HEK293 (cell line): ENCODE measurements around the gene PSMD2.

Experiments
- CTCF ChIP-seq: fragments of 450-650 bp; formaldehyde crosslinking; IDR thresholded peaks from 2 replicates; pipeline ENCODE4 v1.5.1; 2016; ENCODE audit warnings: missing biosample characterization, missing genetic modification characterization
- EGR2 ChIP-seq: fragments of 450-650 bp; formaldehyde crosslinking; IDR thresholded peaks from 2 replicates; pipeline ENCODE4 v1.5.1; 2016; ENCODE audit warnings: low read depth, missing biosample characterization, missing genetic modification characterization
- HOXD13 ChIP-seq: sonication (generic); formaldehyde crosslinking; IDR thresholded peaks from 2 replicates; pipeline ENCODE4 v1.8.0; 2022; ENCODE audit warnings: missing genetic modification reagents, borderline replicate concordance
- KLF10 ChIP-seq: fragments of 450-650 bp; IDR thresholded peaks from 2 replicates; pipeline ENCODE4 v1.5.1; 2018; ENCODE audit warnings: missing biosample characterization, mild to moderate bottlenecking, missing genetic modification characterization
- KLF8 ChIP-seq: fragments of 450-650 bp; formaldehyde crosslinking; IDR thresholded peaks from 2 replicates; pipeline ENCODE4 v1.5.1; 2016; ENCODE audit warnings: missing biosample characterization, missing genetic modification characterization
- MEIS1 ChIP-seq: sonication (generic); formaldehyde crosslinking; IDR thresholded peaks from 2 replicates; pipeline ENCODE4 v1.8.1; 2022; ENCODE audit warnings: missing genetic modification reagents, mild to moderate bottlenecking, borderline replicate concordance
- OVOL3 ChIP-seq: fragments of 450-650 bp; formaldehyde crosslinking; IDR thresholded peaks from 2 replicates; pipeline ENCODE4 v1.5.1; 2016; ENCODE audit warnings: missing biosample characterization, missing genetic modification characterization
- REPIN1 ChIP-seq: fragments of 450-650 bp; formaldehyde crosslinking; IDR thresholded peaks from 2 replicates; pipeline ENCODE4 v1.5.1; 2017; ENCODE audit warnings: missing biosample characterization, missing genetic modification characterization, low read depth
- SCRT2 ChIP-seq: fragments of 450-650 bp; formaldehyde crosslinking; IDR thresholded peaks from 2 replicates; pipeline ENCODE4 v1.5.1; 2016; ENCODE audit warnings: missing biosample characterization, missing genetic modification characterization
- SP3 ChIP-seq: fragments of 450-650 bp; formaldehyde crosslinking; IDR thresholded peaks from 2 replicates; pipeline ENCODE4 v1.5.1; 2016; ENCODE audit warnings: missing biosample characterization, missing genetic modification characterization
- TCF7L2 ChIP-seq: IDR thresholded peaks from 2 replicates; pipeline ENCODE4 v1.6.1; 2011; ENCODE audit warnings: low read depth, mild to moderate bottlenecking, inconsistent platforms, low read length, moderate library complexity, borderline replicate concordance
- YY2 ChIP-seq: fragments of 450-650 bp; formaldehyde crosslinking; IDR thresholded peaks from 2 replicates; pipeline ENCODE4 v1.5.1; 2016; ENCODE audit warnings: missing biosample characterization, missing genetic modification characterization
- ZBTB1 ChIP-seq: fragments of 450-650 bp; formaldehyde crosslinking; IDR thresholded peaks from 2 replicates; pipeline ENCODE4 v1.5.1; 2016; ENCODE audit warnings: missing biosample characterization, missing genetic modification characterization
- ZFHX2 ChIP-seq: fragments of 450-650 bp; formaldehyde crosslinking; conservative IDR thresholded peaks from 2 replicates; pipeline ENCODE4 v1.5.1; 2016; ENCODE audit warnings: missing biosample characterization, missing genetic modification characterization
- ZFP3 ChIP-seq: fragments of 450-650 bp; formaldehyde crosslinking; IDR thresholded peaks from 2 replicates; pipeline ENCODE4 v1.5.1; 2016; ENCODE audit warnings: low read depth, missing biosample characterization, missing genetic modification characterization
- ZNF114 ChIP-seq: fragments of 450-650 bp; formaldehyde crosslinking; IDR thresholded peaks from 2 replicates; pipeline ENCODE4 v1.5.0; 2017; ENCODE audit warnings: missing biosample characterization, missing genetic modification characterization
- ZNF16 ChIP-seq: fragments of 450-650 bp; formaldehyde crosslinking; IDR thresholded peaks from 2 replicates; pipeline ENCODE4 v1.5.1; 2016; ENCODE audit warnings: low read depth, missing biosample characterization, missing genetic modification characterization
- ZNF184 ChIP-seq: fragments of 450-650 bp; IDR thresholded peaks from 2 replicates; pipeline ENCODE4 v1.5.1; 2018; ENCODE audit warnings: missing biosample characterization, mild to moderate bottlenecking, missing genetic modification characterization
- ZNF223 ChIP-seq: fragments of 450-650 bp; formaldehyde crosslinking; IDR thresholded peaks from 2 replicates; pipeline ENCODE4 v1.5.1; 2016; ENCODE audit warnings: missing biosample characterization, missing genetic modification characterization
- ZNF341 ChIP-seq: fragments of 450-650 bp; formaldehyde crosslinking; IDR thresholded peaks from 2 replicates; pipeline ENCODE4; 2016; ENCODE audit warnings: low read depth, missing biosample characterization, missing genetic modification characterization
- ZNF433 ChIP-seq: fragments of 450-650 bp; formaldehyde crosslinking; IDR thresholded peaks from 2 replicates; pipeline ENCODE4 v1.5.1; 2016; ENCODE audit warnings: missing biosample characterization, missing genetic modification characterization, low read depth
- ZNF548 ChIP-seq: fragments of 450-650 bp; formaldehyde crosslinking; IDR thresholded peaks from 2 replicates; pipeline ENCODE4 v1.5.1; 2016; ENCODE audit warnings: missing biosample characterization, missing genetic modification characterization
- ZNF558 ChIP-seq: fragments of 450-650 bp; formaldehyde crosslinking; IDR thresholded peaks from 2 replicates; pipeline ENCODE4 v1.5.1; 2016; ENCODE audit warnings: missing biosample characterization, missing genetic modification characterization
- ZNF600 ChIP-seq: fragments of 450-650 bp; formaldehyde crosslinking; IDR thresholded peaks from 2 replicates; pipeline ENCODE4 v1.5.1; 2016; ENCODE audit warnings: missing biosample characterization, missing genetic modification characterization
- ZNF626 ChIP-seq: fragments of 450-650 bp; sonication (Bioruptor Pico); formaldehyde crosslinking; IDR thresholded peaks from 2 replicates; pipeline ENCODE4 v1.5.1; 2018; ENCODE audit warnings: missing biosample characterization, missing genetic modification characterization, inconsistent platforms
- TF ChIP-seq, protein P1 (sequence below): fragments of 450-650 bp; formaldehyde crosslinking; conservative IDR thresholded peaks from 2 replicates; pipeline ENCODE4 v1.5.1; 2016; ENCODE audit warnings: low read depth, missing biosample characterization, missing genetic modification characterization
- TF ChIP-seq, protein P2 (sequence below): sonication (generic); formaldehyde crosslinking; IDR thresholded peaks from 2 replicates; pipeline ENCODE4 v1.8.1; 2022; ENCODE audit warnings: mild to moderate bottlenecking, moderate library complexity, missing genetic modification reagents
- TF ChIP-seq, protein P3 (sequence below): fragments of 450-650 bp; formaldehyde crosslinking; IDR thresholded peaks from 2 replicates; pipeline ENCODE4 v1.5.1; 2017; ENCODE audit warnings: missing biosample characterization, missing genetic modification characterization
- TF ChIP-seq, protein P4 (sequence below): fragments of 450-650 bp; formaldehyde crosslinking; IDR thresholded peaks from 2 replicates; pipeline ENCODE4 v1.5.1; 2016; ENCODE audit warnings: missing biosample characterization, missing genetic modification characterization, borderline replicate concordance

Gene PSMD2

DNA sequence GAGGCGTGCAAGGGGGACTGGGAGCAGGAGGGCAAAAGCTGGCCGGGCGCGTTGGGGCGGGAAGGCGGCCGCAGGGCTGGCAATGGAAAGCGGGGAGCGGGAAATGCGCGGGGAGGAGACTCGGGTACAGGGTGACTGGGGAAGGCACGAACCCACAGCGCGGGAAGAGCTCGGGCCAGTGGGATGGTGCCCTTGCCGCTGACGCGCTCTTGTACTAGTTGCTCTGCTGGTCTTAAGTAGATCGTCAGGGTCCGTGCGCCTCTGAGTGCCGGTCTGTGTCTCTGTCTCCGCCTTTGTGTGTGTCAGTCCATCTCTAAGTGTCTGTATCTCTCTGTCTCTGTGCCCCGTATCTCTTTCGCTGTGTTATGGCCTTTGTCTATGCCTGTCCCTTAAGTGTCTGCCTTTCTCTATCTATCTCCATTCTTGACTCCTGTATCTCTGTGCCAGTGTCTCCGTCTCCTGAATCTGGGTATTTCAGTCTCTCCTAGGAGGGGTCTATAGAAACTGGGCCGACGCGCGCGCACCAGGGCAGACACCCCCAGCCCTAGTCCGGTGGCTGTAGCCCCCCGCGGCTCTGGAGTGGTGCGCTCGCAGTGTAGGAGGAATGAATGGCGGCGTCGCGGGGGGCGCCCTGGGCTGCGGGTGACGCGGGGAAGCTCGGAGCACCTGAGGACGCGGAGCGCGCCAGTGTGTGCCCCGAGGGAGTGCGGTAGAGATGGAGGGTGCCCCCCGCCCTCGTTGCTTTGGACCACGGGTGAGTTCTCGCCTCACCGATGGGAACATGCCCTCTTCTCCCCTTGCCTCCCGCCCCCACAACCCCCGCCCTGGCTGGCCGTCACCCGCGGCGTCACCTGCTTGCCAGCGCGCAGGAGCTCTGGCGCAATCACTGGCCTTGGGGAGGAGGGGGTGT is 36.9 kb upstream of the PSMD2 start (continued):
- TF ChIP-seq, protein P1, sequence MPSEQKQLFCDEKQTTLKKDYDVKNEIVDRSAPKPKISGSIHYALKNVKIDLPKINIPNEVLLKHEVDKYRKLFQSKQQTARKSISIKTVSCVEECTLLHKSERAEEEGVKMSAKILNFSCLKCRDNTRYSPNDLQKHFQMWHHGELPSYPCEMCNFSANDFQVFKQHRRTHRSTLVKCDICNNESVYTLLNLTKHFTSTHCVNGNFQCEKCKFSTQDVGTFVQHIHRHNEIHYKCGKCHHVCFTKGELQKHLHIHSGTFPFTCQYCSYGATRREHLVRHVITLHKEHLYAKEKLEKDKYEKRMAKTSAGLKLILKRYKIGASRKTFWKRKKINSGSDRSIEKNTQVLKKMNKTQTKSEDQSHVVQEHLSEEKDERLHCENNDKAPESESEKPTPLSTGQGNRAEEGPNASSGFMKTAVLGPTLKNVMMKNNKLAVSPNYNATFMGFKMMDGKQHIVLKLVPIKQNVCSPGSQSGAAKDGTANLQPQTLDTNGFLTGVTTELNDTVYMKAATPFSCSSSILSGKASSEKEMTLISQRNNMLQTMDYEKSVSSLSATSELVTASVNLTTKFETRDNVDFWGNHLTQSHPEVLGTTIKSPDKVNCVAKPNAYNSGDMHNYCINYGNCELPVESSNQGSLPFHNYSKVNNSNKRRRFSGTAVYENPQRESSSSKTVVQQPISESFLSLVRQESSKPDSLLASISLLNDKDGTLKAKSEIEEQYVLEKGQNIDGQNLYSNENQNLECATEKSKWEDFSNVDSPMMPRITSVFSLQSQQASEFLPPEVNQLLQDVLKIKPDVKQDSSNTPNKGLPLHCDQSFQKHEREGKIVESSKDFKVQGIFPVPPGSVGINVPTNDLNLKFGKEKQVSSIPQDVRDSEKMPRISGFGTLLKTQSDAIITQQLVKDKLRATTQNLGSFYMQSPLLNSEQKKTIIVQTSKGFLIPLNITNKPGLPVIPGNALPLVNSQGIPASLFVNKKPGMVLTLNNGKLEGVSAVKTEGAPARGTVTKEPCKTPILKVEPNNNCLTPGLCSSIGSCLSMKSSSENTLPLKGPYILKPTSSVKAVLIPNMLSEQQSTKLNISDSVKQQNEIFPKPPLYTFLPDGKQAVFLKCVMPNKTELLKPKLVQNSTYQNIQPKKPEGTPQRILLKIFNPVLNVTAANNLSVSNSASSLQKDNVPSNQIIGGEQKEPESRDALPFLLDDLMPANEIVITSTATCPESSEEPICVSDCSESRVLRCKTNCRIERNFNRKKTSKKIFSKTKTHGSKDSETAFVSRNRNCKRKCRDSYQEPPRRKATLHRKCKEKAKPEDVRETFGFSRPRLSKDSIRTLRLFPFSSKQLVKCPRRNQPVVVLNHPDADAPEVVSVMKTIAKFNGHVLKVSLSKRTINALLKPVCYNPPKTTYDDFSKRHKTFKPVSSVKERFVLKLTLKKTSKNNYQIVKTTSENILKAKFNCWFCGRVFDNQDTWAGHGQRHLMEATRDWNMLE (tag by site-specific recombination) = no peak
- TF ChIP-seq ZNF548 (tag by site-specific recombination) (no peak), HOXD13 (CRISPR knock-in tag) (no peak), YY2 (tag by site-specific recombination) (no peak), OVOL3 (tag by site-specific recombination) (no peak), SP3 (tag by site-specific recombination) (peak; percentile 87), ZNF114 (no peak), SCRT2 (tag by site-specific recombination) (peak; percentile 83), TCF7L2 (no peak), CTCF (tag by site-specific recombination) (no peak), ZNF223 (tag by site-specific recombination) (no peak), ZNF558 (tag by site-specific recombination) (no peak), MEIS1 (CRISPR knock-in tag) (no peak), ZNF433 (no peak), ZNF184 (tag by site-specific recombination) (no peak), REPIN1 (tag by site-specific recombination) (no peak), ZFHX2 (tag by site-specific recombination) (peak; percentile 35), ZNF16 (tag by site-specific recombination) (no peak), KLF8 (0 out of 2 replicates have a peak, but pooled peaks have one; percentile 49), KLF10 (no peak), ZNF626 (no peak), ZBTB1 (tag by site-specific recombination) (no peak), ZFP3 (tag by site-specific recombination) (no peak), ZNF341 (tag by site-specific recombination) (no peak; the same call in 1 of the 2 replicates), ZNF600 (tag by site-specific recombination) (peak; percentile 76), EGR2 (no peak)
- TF ChIP-seq, protein P2, sequence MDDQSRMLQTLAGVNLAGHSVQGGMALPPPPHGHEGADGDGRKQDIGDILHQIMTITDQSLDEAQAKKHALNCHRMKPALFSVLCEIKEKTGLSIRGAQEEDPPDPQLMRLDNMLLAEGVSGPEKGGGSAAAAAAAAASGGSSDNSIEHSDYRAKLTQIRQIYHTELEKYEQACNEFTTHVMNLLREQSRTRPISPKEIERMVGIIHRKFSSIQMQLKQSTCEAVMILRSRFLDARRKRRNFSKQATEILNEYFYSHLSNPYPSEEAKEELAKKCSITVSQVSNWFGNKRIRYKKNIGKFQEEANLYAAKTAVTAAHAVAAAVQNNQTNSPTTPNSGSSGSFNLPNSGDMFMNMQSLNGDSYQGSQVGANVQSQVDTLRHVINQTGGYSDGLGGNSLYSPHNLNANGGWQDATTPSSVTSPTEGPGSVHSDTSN (CRISPR knock-in tag) = no peak
- TF ChIP-seq, protein P3, sequence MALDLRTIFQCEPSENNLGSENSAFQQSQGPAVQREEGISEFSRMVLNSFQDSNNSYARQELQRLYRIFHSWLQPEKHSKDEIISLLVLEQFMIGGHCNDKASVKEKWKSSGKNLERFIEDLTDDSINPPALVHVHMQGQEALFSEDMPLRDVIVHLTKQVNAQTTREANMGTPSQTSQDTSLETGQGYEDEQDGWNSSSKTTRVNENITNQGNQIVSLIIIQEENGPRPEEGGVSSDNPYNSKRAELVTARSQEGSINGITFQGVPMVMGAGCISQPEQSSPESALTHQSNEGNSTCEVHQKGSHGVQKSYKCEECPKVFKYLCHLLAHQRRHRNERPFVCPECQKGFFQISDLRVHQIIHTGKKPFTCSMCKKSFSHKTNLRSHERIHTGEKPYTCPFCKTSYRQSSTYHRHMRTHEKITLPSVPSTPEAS (tag by site-specific recombination) = no peak
- TF ChIP-seq, protein P4, sequence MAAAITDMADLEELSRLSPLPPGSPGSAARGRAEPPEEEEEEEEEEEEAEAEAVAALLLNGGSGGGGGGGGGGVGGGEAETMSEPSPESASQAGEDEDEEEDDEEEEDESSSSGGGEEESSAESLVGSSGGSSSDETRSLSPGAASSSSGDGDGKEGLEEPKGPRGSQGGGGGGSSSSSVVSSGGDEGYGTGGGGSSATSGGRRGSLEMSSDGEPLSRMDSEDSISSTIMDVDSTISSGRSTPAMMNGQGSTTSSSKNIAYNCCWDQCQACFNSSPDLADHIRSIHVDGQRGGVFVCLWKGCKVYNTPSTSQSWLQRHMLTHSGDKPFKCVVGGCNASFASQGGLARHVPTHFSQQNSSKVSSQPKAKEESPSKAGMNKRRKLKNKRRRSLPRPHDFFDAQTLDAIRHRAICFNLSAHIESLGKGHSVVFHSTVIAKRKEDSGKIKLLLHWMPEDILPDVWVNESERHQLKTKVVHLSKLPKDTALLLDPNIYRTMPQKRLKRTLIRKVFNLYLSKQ (tag by site-specific recombination) = no peak
